GM23338 (cell line): ENCODE measurements around the gene RNF220. TPM values are rescaled to one million over a fixed set of nuclear protein-coding genes. Genes with fewer than 3 reads are reported as not detected.

Experiments
- ATAC-seq: fragments of 200-7000 bp; cut with Tn5 transposase; 3 replicates; pipeline ENCODE4 v1.9.1; 2020
- DNase-seq: peaks from one replicate; pipeline ENCODE4 v3.0.0-alpha.2; 2015; ENCODE audit warnings: low spot score
- H2AFZ ChIP-seq: fragments of 200-600 bp; sonication (generic); 2 replicates; pipeline ENCODE4 v1.8.0; 2016; ENCODE audit warnings: antibody characterized with exemption, mild to moderate bottlenecking, moderate library complexity
- H3F3A ChIP-seq: fragments of 200-600 bp; sonication (generic); replicated peaks from 2 replicates; pipeline ENCODE4 v1.8.0; 2017; ENCODE audit warnings: antibody characterized with exemption, mixed run types, low read depth
- H3K27ac ChIP-seq: fragments of 200-600 bp; sonication (generic); 2 replicates; pipeline ENCODE4 v1.6.1; 2016; ENCODE audit warnings: low read depth
- H3K27me3 ChIP-seq: fragments of 200-600 bp; sonication (generic); 2 replicates; pipeline ENCODE4 v1.8.0; 2016; ENCODE audit warnings: mild to moderate bottlenecking, mixed run types, moderate library complexity; ENCODE audit not compliant: insufficient read depth
- H3K36me3 ChIP-seq: fragments of 200-600 bp; sonication (generic); 2 replicates; pipeline ENCODE4 v1.8.0; 2016; ENCODE audit warnings: mild to moderate bottlenecking; ENCODE audit not compliant: insufficient read depth
- H3K4me1 ChIP-seq: fragments of 200-600 bp; sonication (generic); 2 replicates; pipeline ENCODE4 v1.8.0; 2016; ENCODE audit warnings: mild to moderate bottlenecking, moderate library complexity; ENCODE audit not compliant: insufficient read depth
- H3K4me2 ChIP-seq: fragments of 200-600 bp; sonication (generic); 2 replicates; pipeline ENCODE4 v1.7.1; 2017; ENCODE audit warnings: mixed run types
- H3K4me3 ChIP-seq: fragments of 200-600 bp; sonication (generic); 2 replicates; pipeline ENCODE4 v1.6.1; 2016; ENCODE audit warnings: mixed run types
- H3K79me2 ChIP-seq: fragments of 200-600 bp; sonication (generic); replicated peaks from 2 replicates; pipeline ENCODE4 v1.8.0; 2017; ENCODE audit warnings: mild to moderate bottlenecking; ENCODE audit not compliant: insufficient read depth
- H3K9me2 ChIP-seq: fragments of 200-600 bp; sonication (generic); 2 replicates; pipeline ENCODE4 v1.8.0; 2017; ENCODE audit not compliant: insufficient read depth
- H4K20me1 ChIP-seq: fragments of 200-600 bp; sonication (generic); replicated peaks from 2 replicates; pipeline ENCODE4 v1.8.0; 2017; ENCODE audit warnings: mild to moderate bottlenecking; ENCODE audit not compliant: insufficient read depth
- H3K27ac Mint-ChIP-seq: 2 replicates; pipeline ENCODE4 v1.8.0; 2020; ENCODE audit warnings: inconsistent platforms, mild to moderate bottlenecking, moderate library complexity, mixed read lengths
- H3K27me3 Mint-ChIP-seq: 3 replicates; pipeline ENCODE4 v1.8.0; 2022; ENCODE audit warnings: low read depth, mild to moderate bottlenecking, moderate library complexity, mixed read lengths, inconsistent platforms; ENCODE audit not compliant: insufficient read depth, poor library complexity
- H3K36me3 Mint-ChIP-seq: 3 replicates; pipeline ENCODE4 v1.8.0; 2021; ENCODE audit warnings: low read depth, mild to moderate bottlenecking, inconsistent platforms, moderate library complexity, mixed read lengths
- H3K4me1 Mint-ChIP-seq: 3 replicates; pipeline ENCODE4 v1.8.0; 2020; ENCODE audit warnings: mild to moderate bottlenecking, inconsistent platforms, mixed read lengths
- H3K4me3 Mint-ChIP-seq: 3 replicates; pipeline ENCODE4 v1.8.0; 2021; ENCODE audit warnings: moderate library complexity, mild to moderate bottlenecking, inconsistent platforms, mixed read lengths
- H3K9me3 Mint-ChIP-seq: 3 replicates; pipeline ENCODE4 v1.8.0; 2020; ENCODE audit warnings: moderate library complexity, mild to moderate bottlenecking, inconsistent platforms, mixed read lengths
- EZH2 ChIP-seq: fragments of 200-600 bp; sonication (generic); IDR thresholded peaks from one replicate; pipeline ENCODE4 v1.8.0; 2017; ENCODE audit warnings: antibody characterized with exemption, mild to moderate bottlenecking, low read depth; ENCODE audit not compliant: unreplicated experiment
- EZH2phosphoT487 ChIP-seq: fragments of 200-600 bp; sonication (generic); IDR thresholded peaks from one replicate; pipeline ENCODE4 v1.8.1; 2018; ENCODE audit warnings: antibody characterized with exemption; ENCODE audit not compliant: unreplicated experiment
- JUNB ChIP-seq: IDR thresholded peaks from one replicate; pipeline ENCODE4 v1.6.1; 2016; ENCODE audit warnings: antibody characterized with exemption; ENCODE audit not compliant: unreplicated experiment
- NANOG ChIP-seq: IDR thresholded peaks from 2 replicates; pipeline ENCODE4 v1.6.1; 2016; ENCODE audit warnings: antibody characterized with exemption, borderline replicate concordance
- POLR2AphosphoS5 ChIP-seq: IDR thresholded peaks from 2 replicates; pipeline ENCODE4 v1.6.1; 2016; ENCODE audit warnings: antibody characterized with exemption, low read depth
- STAT1 ChIP-seq: IDR thresholded peaks from one replicate; pipeline ENCODE4 v1.6.1; 2016; ENCODE audit warnings: antibody characterized with exemption; ENCODE audit not compliant: unreplicated experiment
- ZNF114 ChIP-seq: fragments of 250-450 bp; sonication (Bioruptor Pico); IDR thresholded peaks from 2 replicates; pipeline ENCODE4 v1.5.0; 2020; ENCODE audit warnings: mild to moderate bottlenecking, moderate library complexity
- ZNF331 ChIP-seq: fragments of 250-450 bp; sonication (Bioruptor Pico); IDR thresholded peaks from 2 replicates; pipeline ENCODE4 v1.5.0; 2020; ENCODE audit warnings: low read depth, mild to moderate bottlenecking, moderate library complexity
- polyA plus RNA-seq: library from polyadenylated mRNA; unstranded; fragments of >200 nt; fragmentation: Nextera tagmentation; extraction: Ambion mirVana; gene quantifications from 2 replicates; pipeline ENCODE4 v1.2.1, GENCODE V29; 2016
- total RNA-seq: library from RNA; depleted of rRNA; stranded (reverse); fragments of >200 nt; shearing (Covaris generic); gene quantifications from 2 replicates; pipeline ENCODE4 v1.2.3, GENCODE V29; 2014
- TF ChIP-seq, protein P1 (sequence below), 2 experiments: fragments of 200-600 bp in 1 of 2; sonication (generic) in 1 of 2; conservative IDR thresholded peaks; 2 replicates each; pipeline versions ENCODE4 v1.5.1 to v1.6.1; 2016 to 2017; ENCODE audit warnings: antibody characterized with exemption in 2 of 2, low read depth in 2 of 2, mild to moderate bottlenecking in 2 of 2, moderate library complexity in 1 of 2
- TF ChIP-seq, protein P2 (sequence below): fragments of 250-450 bp; sonication (Bioruptor Pico); IDR thresholded peaks from 2 replicates; pipeline ENCODE4 v1.5.0; 2020; ENCODE audit warnings: mild to moderate bottlenecking, moderate library complexity
- TF ChIP-seq, protein P3 (sequence below): IDR thresholded peaks from 2 replicates; pipeline ENCODE4 v1.6.1; 2016; ENCODE audit warnings: antibody characterized with exemption

RNF220 gene
- total and polyA plus RNA-seq, 2 experiments from 2014 or later: 72.8 to 168 TPM

DNA sequence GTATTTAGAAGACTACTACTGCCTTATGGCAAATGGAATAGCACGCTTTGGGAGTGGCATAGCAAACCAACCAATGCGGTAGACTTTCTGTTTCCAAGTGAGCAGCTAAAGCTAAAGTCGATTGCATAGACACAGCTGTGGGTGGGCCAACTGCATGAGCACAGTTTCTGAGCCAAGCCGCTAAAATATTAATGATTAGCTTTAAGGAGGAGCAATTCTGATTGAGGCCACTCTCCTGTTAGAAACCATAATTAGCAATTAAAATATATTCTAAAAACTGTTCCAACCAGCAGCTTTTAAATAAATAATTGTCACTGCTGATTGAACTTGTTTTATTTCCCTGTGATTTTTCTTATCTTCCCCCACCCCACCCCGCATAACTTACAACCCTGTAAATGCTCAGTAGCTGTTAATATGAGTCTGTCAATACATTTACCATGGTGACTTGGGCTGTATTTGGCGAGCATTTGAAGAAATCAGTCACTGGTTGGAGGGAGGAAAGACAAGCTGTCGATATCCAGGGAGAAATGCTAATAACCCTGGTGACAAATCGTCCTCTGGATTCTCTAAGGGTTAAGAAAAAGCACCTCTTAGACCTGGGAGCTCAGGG is 32.2 kb downstream of the RNF220 start:
- no peak overlapping the region for H3K4me3 ChIP-seq
- no peaks in the 10 kb centered on the region for H3F3A ChIP-seq
- ATAC-seq (peak; percentile 71), DNase-seq (no peak)
- Mint-ChIP-seq H3K9me3 (no peaks in the 10 kb centered on the region), H3K4me3 (no peak overlapping the region), H3K36me3 (peaks cover 9% of the 10 kb centered on the region; the same call in 2 of the 3 replicates), H3K4me1 (peaks cover 36% of the 10 kb centered on the region), H3K27me3 (peaks cover 5% of the 10 kb centered on the region), H3K27ac (no peak overlapping the region)
- no peaks in the 10 kb centered on the region for H3K36me3 ChIP-seq
- no peak overlapping the region for H3K4me2 ChIP-seq
- peaks cover 6% of the 10 kb centered on the region; the same call in 1 of the 2 replicates for H4K20me1 ChIP-seq
- no peak overlapping the region for H2AFZ ChIP-seq
- TF ChIP-seq ZNF331 (no peak), STAT1 (no peak), EZH2 (no peak), JUNB (no peak), ZNF114 (CRISPR knock-in tag) (no peak), EZH2phosphoT487 (no peak), POLR2AphosphoS5 (no peak), NANOG (no peak)
- TF ChIP-seq, protein P1, sequence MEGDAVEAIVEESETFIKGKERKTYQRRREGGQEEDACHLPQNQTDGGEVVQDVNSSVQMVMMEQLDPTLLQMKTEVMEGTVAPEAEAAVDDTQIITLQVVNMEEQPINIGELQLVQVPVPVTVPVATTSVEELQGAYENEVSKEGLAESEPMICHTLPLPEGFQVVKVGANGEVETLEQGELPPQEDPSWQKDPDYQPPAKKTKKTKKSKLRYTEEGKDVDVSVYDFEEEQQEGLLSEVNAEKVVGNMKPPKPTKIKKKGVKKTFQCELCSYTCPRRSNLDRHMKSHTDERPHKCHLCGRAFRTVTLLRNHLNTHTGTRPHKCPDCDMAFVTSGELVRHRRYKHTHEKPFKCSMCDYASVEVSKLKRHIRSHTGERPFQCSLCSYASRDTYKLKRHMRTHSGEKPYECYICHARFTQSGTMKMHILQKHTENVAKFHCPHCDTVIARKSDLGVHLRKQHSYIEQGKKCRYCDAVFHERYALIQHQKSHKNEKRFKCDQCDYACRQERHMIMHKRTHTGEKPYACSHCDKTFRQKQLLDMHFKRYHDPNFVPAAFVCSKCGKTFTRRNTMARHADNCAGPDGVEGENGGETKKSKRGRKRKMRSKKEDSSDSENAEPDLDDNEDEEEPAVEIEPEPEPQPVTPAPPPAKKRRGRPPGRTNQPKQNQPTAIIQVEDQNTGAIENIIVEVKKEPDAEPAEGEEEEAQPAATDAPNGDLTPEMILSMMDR (conservative IDR thresholded peaks at IDR 0.05; ENCODE audit: low read depth in 2 of 2): no peak
- TF ChIP-seq, protein P2, sequence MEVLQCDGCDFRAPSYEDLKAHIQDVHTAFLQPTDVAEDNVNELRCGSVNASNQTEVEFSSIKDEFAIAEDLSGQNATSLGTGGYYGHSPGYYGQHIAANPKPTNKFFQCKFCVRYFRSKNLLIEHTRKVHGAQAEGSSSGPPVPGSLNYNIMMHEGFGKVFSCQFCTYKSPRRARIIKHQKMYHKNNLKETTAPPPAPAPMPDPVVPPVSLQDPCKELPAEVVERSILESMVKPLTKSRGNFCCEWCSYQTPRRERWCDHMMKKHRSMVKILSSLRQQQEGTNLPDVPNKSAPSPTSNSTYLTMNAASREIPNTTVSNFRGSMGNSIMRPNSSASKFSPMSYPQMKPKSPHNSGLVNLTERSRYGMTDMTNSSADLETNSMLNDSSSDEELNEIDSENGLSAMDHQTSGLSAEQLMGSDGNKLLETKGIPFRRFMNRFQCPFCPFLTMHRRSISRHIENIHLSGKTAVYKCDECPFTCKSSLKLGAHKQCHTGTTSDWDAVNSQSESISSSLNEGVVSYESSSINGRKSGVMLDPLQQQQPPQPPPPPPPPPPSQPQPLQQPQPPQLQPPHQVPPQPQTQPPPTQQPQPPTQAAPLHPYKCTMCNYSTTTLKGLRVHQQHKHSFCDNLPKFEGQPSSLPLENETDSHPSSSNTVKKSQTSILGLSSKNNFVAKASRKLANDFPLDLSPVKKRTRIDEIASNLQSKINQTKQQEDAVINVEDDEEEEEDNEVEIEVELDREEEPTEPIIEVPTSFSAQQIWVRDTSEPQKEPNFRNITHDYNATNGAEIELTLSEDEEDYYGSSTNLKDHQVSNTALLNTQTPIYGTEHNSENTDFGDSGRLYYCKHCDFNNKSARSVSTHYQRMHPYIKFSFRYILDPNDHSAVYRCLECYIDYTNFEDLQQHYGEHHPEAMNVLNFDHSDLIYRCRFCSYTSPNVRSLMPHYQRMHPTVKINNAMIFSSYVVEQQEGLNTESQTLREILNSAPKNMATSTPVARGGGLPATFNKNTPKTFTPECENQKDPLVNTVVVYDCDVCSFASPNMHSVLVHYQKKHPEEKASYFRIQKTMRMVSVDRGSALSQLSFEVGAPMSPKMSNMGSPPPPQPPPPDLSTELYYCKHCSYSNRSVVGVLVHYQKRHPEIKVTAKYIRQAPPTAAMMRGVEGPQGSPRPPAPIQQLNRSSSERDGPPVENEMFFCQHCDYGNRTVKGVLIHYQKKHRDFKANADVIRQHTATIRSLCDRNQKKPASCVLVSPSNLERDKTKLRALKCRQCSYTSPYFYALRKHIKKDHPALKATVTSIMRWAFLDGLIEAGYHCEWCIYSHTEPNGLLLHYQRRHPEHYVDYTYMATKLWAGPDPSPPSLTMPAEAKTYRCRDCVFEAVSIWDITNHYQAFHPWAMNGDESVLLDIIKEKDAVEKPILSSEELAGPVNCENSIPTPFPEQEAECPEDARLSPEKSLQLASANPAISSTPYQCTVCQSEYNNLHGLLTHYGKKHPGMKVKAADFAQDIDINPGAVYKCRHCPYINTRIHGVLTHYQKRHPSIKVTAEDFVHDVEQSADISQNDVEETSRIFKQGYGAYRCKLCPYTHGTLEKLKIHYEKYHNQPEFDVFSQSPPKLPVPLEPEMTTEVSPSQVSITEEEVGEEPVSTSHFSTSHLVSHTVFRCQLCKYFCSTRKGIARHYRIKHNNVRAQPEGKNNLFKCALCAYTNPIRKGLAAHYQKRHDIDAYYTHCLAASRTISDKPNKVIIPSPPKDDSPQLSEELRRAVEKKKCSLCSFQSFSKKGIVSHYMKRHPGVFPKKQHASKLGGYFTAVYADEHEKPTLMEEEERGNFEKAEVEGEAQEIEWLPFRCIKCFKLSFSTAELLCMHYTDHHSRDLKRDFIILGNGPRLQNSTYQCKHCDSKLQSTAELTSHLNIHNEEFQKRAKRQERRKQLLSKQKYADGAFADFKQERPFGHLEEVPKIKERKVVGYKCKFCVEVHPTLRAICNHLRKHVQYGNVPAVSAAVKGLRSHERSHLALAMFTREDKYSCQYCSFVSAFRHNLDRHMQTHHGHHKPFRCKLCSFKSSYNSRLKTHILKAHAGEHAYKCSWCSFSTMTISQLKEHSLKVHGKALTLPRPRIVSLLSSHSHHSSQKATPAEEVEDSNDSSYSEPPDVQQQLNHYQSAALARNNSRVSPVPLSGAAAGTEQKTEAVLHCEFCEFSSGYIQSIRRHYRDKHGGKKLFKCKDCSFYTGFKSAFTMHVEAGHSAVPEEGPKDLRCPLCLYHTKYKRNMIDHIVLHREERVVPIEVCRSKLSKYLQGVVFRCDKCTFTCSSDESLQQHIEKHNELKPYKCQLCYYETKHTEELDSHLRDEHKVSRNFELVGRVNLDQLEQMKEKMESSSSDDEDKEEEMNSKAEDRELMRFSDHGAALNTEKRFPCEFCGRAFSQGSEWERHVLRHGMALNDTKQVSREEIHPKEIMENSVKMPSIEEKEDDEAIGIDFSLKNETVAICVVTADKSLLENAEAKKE (CRISPR knock-in tag): no peak
- TF ChIP-seq, protein P3, sequence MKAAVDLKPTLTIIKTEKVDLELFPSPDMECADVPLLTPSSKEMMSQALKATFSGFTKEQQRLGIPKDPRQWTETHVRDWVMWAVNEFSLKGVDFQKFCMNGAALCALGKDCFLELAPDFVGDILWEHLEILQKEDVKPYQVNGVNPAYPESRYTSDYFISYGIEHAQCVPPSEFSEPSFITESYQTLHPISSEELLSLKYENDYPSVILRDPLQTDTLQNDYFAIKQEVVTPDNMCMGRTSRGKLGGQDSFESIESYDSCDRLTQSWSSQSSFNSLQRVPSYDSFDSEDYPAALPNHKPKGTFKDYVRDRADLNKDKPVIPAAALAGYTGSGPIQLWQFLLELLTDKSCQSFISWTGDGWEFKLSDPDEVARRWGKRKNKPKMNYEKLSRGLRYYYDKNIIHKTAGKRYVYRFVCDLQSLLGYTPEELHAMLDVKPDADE: no peak
- peaks cover 42% of the 10 kb centered on the region for H3K4me1 ChIP-seq
- no peaks in the 10 kb centered on the region for H3K27me3 ChIP-seq
- peaks cover 21% of the 10 kb centered on the region for H3K79me2 ChIP-seq
- H3K27ac ChIP-seq: 0 out of 2 replicates have a peak overlapping the region, but pooled peaks have one; percentile 14
- H3K9me2 ChIP-seq: no peaks in the 10 kb centered on the region
